HepG2 (cell line): Measurements from ENCODE around the gene HDGFL2. TPM values are rescaled to one million over a fixed set of nuclear protein-coding genes. Genes with fewer than 3 reads are reported as not detected.

Experiments used
- EHMT2 ChIP-seq: fragments of 200-600 bp; sonication (generic); IDR thresholded peaks from 2 replicates; pipeline ENCODE4 v1.7.0; 2017; ENCODE audit warnings: antibody characterized with exemption, low read depth, low read length, borderline replicate concordance
- HDAC2 ChIP-seq: sonication (generic); formaldehyde crosslinking; IDR thresholded peaks from 2 replicates; pipeline ENCODE4 v1.4.0; 2020; ENCODE audit warnings: missing genetic modification reagents
- NFYB ChIP-seq: sonication (generic); formaldehyde crosslinking; IDR thresholded peaks from 2 replicates; pipeline ENCODE4 v1.4.0; 2020; ENCODE audit warnings: missing genetic modification reagents
- SAP130 ChIP-seq: IDR thresholded peaks from 2 replicates; pipeline ENCODE4 v1.6.1; 2016; ENCODE audit warnings: low read depth
- SOX5 ChIP-seq: IDR thresholded peaks from 2 replicates; pipeline ENCODE4 v1.6.1; 2016; ENCODE audit warnings: borderline replicate concordance
- STAG1 ChIP-seq: sonication (generic); formaldehyde crosslinking; IDR thresholded peaks from 2 replicates; pipeline ENCODE4 v1.4.0; 2020; ENCODE audit warnings: missing genetic modification reagents
- TEAD2 ChIP-seq: sonication (generic); formaldehyde crosslinking; IDR thresholded peaks from 2 replicates; pipeline ENCODE4 v1.9.0; 2021; ENCODE audit warnings: missing genetic modification reagents
- U2AF2 ChIP-seq: fragments of 200-400 bp; formaldehyde crosslinking; IDR thresholded peaks from 2 replicates; pipeline ENCODE4 v1.6.1; 2017; ENCODE audit warnings: low read depth, mild to moderate bottlenecking, low read length
- ZNF260 ChIP-seq: sonication (generic); formaldehyde crosslinking; IDR thresholded peaks from 2 replicates; pipeline ENCODE4 v1.4.0; 2020; ENCODE audit warnings: missing genetic modification reagents, low read depth, mild to moderate bottlenecking, borderline replicate concordance
- ZNF44 ChIP-seq: sonication (generic); formaldehyde crosslinking; IDR thresholded peaks from 2 replicates; pipeline ENCODE4 v1.5.1; 2020; ENCODE audit warnings: mild to moderate bottlenecking, missing genetic modification reagents
- ZNF619 ChIP-seq: sonication (generic); formaldehyde crosslinking; IDR thresholded peaks from 2 replicates; pipeline ENCODE4 v1.4.0; 2020; ENCODE audit warnings: mild to moderate bottlenecking, missing genetic modification reagents
- ZZZ3 ChIP-seq: sonication (generic); formaldehyde crosslinking; IDR thresholded peaks from 2 replicates; pipeline ENCODE4 v1.4.0; 2020; ENCODE audit warnings: missing genetic modification reagents, mild to moderate bottlenecking, borderline replicate concordance
- polyA plus RNA-seq, 8 experiments: library from polyadenylated mRNA; depleted of rRNA in 3 of 8; stranded (reverse) in 7 of 8; unstranded in 1 of 8; fragments of >200 nt; fragmentation: Illumina TruSeq in 4 of 8; extraction: Trizol in 4 of 8; gene quantifications; 2 replicates each; pipeline versions ENCODE4 v1.2.1 to v1.2.3, GENCODE V29; 2011 to 2016; ENCODE audit warnings: low read depth in 4 of 8, missing spikeins in 1 of 8, mixed read lengths in 1 of 8; ENCODE audit not compliant: insufficient read depth in 1 of 8
- total RNA-seq, 5 experiments: library from RNA; depleted of rRNA; stranded (reverse); fragments of >200 nt; fragmentation: Illumina TruSeq; extraction: Trizol; gene quantifications; 2 replicates each; pipeline ENCODE4 v1.2.3, GENCODE V29; 2016; ENCODE audit warnings: low read depth in 1 of 5
- TF ChIP-seq, protein P1 (sequence below): sonication (generic); formaldehyde crosslinking; IDR thresholded peaks from 2 replicates; pipeline ENCODE4 v1.8.0; 2022; ENCODE audit warnings: low read depth, missing genetic modification reagents
- TF ChIP-seq, protein P2 (sequence below), 2 experiments: sonication (generic) in 1 of 2; formaldehyde crosslinking in 1 of 2; IDR thresholded peaks; 2 replicates each; pipeline versions ENCODE4 v1.4.0 to v1.6.1; 2016 to 2020; ENCODE audit warnings: borderline replicate concordance in 1 of 2, low read depth in 1 of 2, mild to moderate bottlenecking in 1 of 2, missing genetic modification reagents in 1 of 2
- TF ChIP-seq, protein P3 (sequence below): IDR thresholded peaks from 2 replicates; pipeline ENCODE4 v1.6.1; 2016; ENCODE audit warnings: missing compliant biosample characterization, missing genetic modification reagents, borderline replicate concordance
- TF ChIP-seq, protein P4 (sequence below): sonication (generic); formaldehyde crosslinking; conservative IDR thresholded peaks from 2 replicates; pipeline ENCODE4 v1.8.0; 2022; ENCODE audit warnings: low read depth, missing genetic modification reagents
- TF ChIP-seq, protein P5 (sequence below): sonication (generic); formaldehyde crosslinking; IDR thresholded peaks from 2 replicates; pipeline ENCODE4 v1.4.0; 2020; ENCODE audit warnings: missing genetic modification reagents

The HDGFL2 gene
- total and polyA plus RNA-seq, 2 of the 13 experiments (the other 11 are each of a cell fraction or from before 2014, with no cell fraction given) = 20.0 to 51.1 TPM

DNA sequence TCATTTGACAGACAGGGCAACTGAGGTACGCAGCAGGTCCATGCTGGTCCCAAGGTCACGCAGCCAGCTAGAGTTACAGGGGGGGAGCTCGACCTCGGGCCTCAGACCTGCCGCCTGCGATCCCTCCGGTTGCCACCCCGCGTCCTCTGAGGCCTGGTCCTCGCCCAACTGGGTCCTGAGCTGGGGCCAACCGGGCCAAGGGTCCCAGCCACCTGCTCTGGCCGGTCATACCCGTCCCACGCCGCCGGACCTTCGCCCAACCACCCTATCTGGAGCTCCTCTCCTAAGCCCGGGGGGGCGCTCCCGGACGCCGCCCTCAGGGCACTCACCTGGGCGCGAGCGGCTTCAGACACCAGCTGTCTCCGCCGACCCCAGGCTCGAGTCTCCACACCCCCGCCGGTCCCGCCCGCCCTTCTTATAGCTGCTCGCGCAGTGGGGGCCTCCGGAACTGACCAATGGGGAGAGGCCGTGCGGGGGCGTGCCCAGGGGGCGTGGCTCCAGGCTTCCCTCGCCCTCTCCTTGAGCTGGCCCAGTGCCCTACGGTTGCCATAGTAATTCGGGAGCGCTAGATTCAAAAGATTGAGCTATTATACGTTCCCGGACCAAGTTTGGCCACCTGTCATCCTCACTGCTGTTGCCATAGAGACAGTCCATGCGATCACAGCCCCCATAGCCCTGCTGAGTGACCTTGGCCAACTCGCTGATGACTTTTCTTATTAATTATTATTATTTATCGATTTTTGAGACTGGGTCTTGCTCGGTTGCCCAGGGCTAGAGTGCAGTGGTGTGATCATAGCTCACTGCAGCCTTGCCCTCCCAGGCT, 63.0 kb downstream of the HDGFL2 start, which contains the start of gene PLIN5 (continued):
- no peak for TF ChIP-seq STAG1 (CRISPR knock-in tag)
- TF ChIP-seq, protein P1, sequence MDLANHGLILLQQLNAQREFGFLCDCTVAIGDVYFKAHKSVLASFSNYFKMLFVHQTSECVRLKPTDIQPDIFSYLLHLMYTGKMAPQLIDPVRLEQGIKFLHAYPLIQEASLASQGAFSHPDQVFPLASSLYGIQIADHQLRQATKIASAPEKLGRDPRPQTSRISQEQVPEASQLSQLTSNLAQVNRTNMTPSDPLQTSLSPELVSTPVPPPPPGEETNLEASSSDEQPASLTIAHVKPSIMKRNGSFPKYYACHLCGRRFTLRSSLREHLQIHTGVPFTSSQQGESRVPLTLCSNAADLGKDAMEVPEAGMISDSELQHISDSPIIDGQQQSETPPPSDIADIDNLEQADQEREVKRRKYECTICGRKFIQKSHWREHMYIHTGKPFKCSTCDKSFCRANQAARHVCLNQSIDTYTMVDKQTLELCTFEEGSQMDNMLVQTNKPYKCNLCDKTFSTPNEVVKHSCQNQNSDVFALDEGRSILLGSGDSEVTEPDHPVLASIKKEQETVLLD (CRISPR knock-in tag) = no peak
- TF ChIP-seq, protein P2, sequence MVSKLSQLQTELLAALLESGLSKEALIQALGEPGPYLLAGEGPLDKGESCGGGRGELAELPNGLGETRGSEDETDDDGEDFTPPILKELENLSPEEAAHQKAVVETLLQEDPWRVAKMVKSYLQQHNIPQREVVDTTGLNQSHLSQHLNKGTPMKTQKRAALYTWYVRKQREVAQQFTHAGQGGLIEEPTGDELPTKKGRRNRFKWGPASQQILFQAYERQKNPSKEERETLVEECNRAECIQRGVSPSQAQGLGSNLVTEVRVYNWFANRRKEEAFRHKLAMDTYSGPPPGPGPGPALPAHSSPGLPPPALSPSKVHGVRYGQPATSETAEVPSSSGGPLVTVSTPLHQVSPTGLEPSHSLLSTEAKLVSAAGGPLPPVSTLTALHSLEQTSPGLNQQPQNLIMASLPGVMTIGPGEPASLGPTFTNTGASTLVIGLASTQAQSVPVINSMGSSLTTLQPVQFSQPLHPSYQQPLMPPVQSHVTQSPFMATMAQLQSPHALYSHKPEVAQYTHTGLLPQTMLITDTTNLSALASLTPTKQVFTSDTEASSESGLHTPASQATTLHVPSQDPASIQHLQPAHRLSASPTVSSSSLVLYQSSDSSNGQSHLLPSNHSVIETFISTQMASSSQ (IDR thresholded peaks at IDR 0.05; ENCODE audit: low read depth) = no peak
- TF ChIP-seq, protein P2 (CRISPR knock-in tag; IDR thresholded peaks at IDR 0.05; ENCODE audit: borderline replicate concordance) = no peak
- TF ChIP-seq SOX5 (CRISPR knock-in tag) = no peak
- no peak for TF ChIP-seq ZNF44 (CRISPR knock-in tag)
- TF ChIP-seq, protein P3, sequence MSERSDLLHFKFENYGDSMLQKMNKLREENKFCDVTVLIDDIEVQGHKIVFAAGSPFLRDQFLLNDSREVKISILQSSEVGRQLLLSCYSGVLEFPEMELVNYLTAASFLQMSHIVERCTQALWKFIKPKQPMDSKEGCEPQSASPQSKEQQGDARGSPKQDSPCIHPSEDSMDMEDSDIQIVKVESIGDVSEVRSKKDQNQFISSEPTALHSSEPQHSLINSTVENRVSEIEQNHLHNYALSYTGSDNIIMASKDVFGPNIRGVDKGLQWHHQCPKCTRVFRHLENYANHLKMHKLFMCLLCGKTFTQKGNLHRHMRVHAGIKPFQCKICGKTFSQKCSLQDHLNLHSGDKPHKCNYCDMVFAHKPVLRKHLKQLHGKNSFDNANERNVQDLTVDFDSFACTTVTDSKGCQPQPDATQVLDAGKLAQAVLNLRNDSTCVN (CRISPR knock-in tag) = no peak
- TF ChIP-seq TEAD2 = no peak
- peak; percentile 90 for TF ChIP-seq SAP130 (CRISPR knock-in tag)
- no peak for TF ChIP-seq EHMT2
- TF ChIP-seq, protein P4, sequence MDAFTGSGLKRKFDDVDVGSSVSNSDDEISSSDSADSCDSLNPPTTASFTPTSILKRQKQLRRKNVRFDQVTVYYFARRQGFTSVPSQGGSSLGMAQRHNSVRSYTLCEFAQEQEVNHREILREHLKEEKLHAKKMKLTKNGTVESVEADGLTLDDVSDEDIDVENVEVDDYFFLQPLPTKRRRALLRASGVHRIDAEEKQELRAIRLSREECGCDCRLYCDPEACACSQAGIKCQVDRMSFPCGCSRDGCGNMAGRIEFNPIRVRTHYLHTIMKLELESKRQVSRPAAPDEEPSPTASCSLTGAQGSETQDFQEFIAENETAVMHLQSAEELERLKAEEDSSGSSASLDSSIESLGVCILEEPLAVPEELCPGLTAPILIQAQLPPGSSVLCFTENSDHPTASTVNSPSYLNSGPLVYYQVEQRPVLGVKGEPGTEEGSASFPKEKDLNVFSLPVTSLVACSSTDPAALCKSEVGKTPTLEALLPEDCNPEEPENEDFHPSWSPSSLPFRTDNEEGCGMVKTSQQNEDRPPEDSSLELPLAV (CRISPR knock-in tag) = no peak
- TF ChIP-seq ZNF619 (CRISPR knock-in tag) = no peak
- no peak for TF ChIP-seq ZZZ3 (CRISPR knock-in tag)
- peak; percentile 84 for TF ChIP-seq NFYB (CRISPR knock-in tag)
- TF ChIP-seq ZNF260 (CRISPR knock-in tag) = no peak
- TF ChIP-seq HDAC2 = no peak
- TF ChIP-seq, protein P5, sequence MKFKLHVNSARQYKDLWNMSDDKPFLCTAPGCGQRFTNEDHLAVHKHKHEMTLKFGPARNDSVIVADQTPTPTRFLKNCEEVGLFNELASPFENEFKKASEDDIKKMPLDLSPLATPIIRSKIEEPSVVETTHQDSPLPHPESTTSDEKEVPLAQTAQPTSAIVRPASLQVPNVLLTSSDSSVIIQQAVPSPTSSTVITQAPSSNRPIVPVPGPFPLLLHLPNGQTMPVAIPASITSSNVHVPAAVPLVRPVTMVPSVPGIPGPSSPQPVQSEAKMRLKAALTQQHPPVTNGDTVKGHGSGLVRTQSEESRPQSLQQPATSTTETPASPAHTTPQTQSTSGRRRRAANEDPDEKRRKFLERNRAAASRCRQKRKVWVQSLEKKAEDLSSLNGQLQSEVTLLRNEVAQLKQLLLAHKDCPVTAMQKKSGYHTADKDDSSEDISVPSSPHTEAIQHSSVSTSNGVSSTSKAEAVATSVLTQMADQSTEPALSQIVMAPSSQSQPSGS (CRISPR knock-in tag) = no peak
- no peak for TF ChIP-seq U2AF2
